Measurements from ENCODE around the gene NUP214. TPM values are rescaled to one million over a fixed set of nuclear protein-coding genes. Genes with fewer than 3 reads are reported as not detected.

The NUP214 gene
- total RNA-seq, 1 experiment from 2014 or later: 64.2 TPM

DNA sequence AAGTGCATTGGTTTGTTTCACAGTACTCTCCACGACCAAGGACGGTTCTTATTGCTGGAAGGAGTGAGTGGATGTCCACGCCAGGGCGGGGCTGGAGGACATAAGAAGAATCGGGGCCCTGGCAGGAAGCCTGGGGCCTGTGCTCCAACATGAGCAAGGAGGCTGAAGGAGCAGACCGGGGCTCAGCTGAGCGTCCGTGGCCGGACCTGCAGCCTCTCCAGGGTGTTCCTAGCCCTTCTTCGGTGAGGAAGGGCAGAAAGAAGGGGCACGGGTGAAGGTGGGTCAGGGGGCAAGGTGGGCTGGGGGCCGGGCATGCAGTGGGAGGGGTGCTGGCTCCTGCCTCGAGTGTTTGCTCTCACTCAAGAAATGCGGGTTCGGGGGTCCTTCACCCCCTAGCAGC lies 132.8 kb downstream of the NUP214 start:
- Histone ChIP-seq H3K27me3 (replicated peaks; ENCODE audit: insufficient read depth, low read depth, low read length, poor library complexity) (no peaks in the 10 kb centered on the region), H3K36me3 (ENCODE audit: insufficient read depth, low read length, poor library complexity, severe bottlenecking) (no peaks in the 10 kb centered on the region), H3K9me3 (ENCODE audit: low read depth, low read length, poor library complexity, severe bottlenecking) (no peaks in the 10 kb centered on the region), H3K4me3 (ENCODE audit: low read depth, low read length, poor library complexity, severe bottlenecking) (no peak overlapping the region), H3K4me1 (ENCODE audit: insufficient read depth, low read length, poor library complexity, severe bottlenecking) (peaks cover 43% of the 10 kb centered on the region), H3K27ac (ENCODE audit: low read depth, low read length, poor library complexity, severe bottlenecking) (peak overlapping the region; percentile 94)
- CTCF ChIA-PET: no interaction called here
- intact Hi-C loops (cut with micrococcal nuclease; ENCODE audit: unreplicated experiment): no loop called here
- TF ChIP-seq CTCF (conservative IDR thresholded peaks at IDR 0.05; ENCODE audit: low read depth, low read length) (no peak), EZH2 (IDR thresholded peaks at IDR 0.05; ENCODE audit: borderline replicate concordance, low read depth, low read length, poor library complexity, severe bottlenecking) (no peak)
- DNase-seq (ENCODE audit: low spot score): no peak
- BruUV-seq (replicated peaks): no TSS peak
- POLR2A ChIA-PET (ENCODE audit: low non-redundant PET): no interaction called here

GRCh38 chr9:131258698-131259431 lies 133.5 kb downstream of the NUP214 start:
- Histone ChIP-seq H3K4me1 (ENCODE audit: insufficient read depth, low read length, poor library complexity, severe bottlenecking) (peaks cover 43% of the 10 kb centered on the region), H3K36me3 (ENCODE audit: insufficient read depth, low read length, poor library complexity, severe bottlenecking) (no peaks in the 10 kb centered on the region), H3K27ac (ENCODE audit: low read depth, low read length, poor library complexity, severe bottlenecking) (no peak overlapping the region), H3K4me3 (ENCODE audit: low read depth, low read length, poor library complexity, severe bottlenecking) (no peak overlapping the region), H3K27me3 (replicated peaks; ENCODE audit: insufficient read depth, low read depth, low read length, poor library complexity) (no peaks in the 10 kb centered on the region), H3K9me3 (ENCODE audit: low read depth, low read length, poor library complexity, severe bottlenecking) (no peaks in the 10 kb centered on the region)
- CTCF ChIA-PET: no interaction called here
- intact Hi-C loops (cut with micrococcal nuclease; ENCODE audit: unreplicated experiment): no loop called here
- no TSS peak for BruUV-seq (replicated peaks)
- no peak for DNase-seq (ENCODE audit: low spot score)
- POLR2A ChIA-PET (ENCODE audit: low non-redundant PET): no interaction called here
- TF ChIP-seq CTCF (conservative IDR thresholded peaks at IDR 0.05; ENCODE audit: low read depth, low read length) (no peak), EZH2 (IDR thresholded peaks at IDR 0.05; ENCODE audit: borderline replicate concordance, low read depth, low read length, poor library complexity, severe bottlenecking) (no peak)

- Histone ChIP-seq H3K36me3 (ENCODE audit: insufficient read depth, low read length, poor library complexity, severe bottlenecking) (no peaks in the 10 kb centered on the region), H3K27me3 (replicated peaks; ENCODE audit: insufficient read depth, low read depth, low read length, poor library complexity) (no peaks in the 10 kb centered on the region), H3K9me3 (ENCODE audit: low read depth, low read length, poor library complexity, severe bottlenecking) (no peaks in the 10 kb centered on the region), H3K4me3 (ENCODE audit: low read depth, low read length, poor library complexity, severe bottlenecking) (no peak overlapping the region), H3K27ac (ENCODE audit: low read depth, low read length, poor library complexity, severe bottlenecking) (no peak overlapping the region), H3K4me1 (ENCODE audit: insufficient read depth, low read length, poor library complexity, severe bottlenecking) (peaks cover 37% of the 10 kb centered on the region)
- ChIA-PET CTCF (no interaction called here), POLR2A (ENCODE audit: low non-redundant PET) (no interaction called here)
- intact Hi-C loops (cut with micrococcal nuclease; ENCODE audit: unreplicated experiment): no loop called here
- TF ChIP-seq CTCF (conservative IDR thresholded peaks at IDR 0.05; ENCODE audit: low read depth, low read length) (no peak), EZH2 (IDR thresholded peaks at IDR 0.05; ENCODE audit: borderline replicate concordance, low read depth, low read length, poor library complexity, severe bottlenecking) (no peak)
- BruUV-seq (replicated peaks): no TSS peak
- no peak for DNase-seq (ENCODE audit: low spot score)
Observed at GRCh38 chr9:131259432-131259898, 134.1 kb downstream of the NUP214 start.
